Activated T-helper 1 cell treated with anti-CD3 and anti-CD28 coated beads, Interleukin-12 subunit alpha, Interleukin-12 subunit beta, Interleukin-2, Interleukin-4 antibody, amounts not matched to agents 30 ng/mL and 10 ng/mL and 1 ng/mL, durations not matched to agents 14 hours and 24 hours and 36 hours (primary cell): ENCODE data around the gene FGD6. TPM values are rescaled to one million over a fixed set of nuclear protein-coding genes. Genes with fewer than 3 reads are reported as not detected.
A peak's percentile ranks its signal among the peaks of the same experiment; 100 is the strongest.

Source experiments
- DNase-seq: peaks from one replicate; pipeline ENCODE4 v3.0.0; 2021; ENCODE audit warnings: low spot score
- H3K27ac Mint-ChIP-seq: one replicate; pipeline ENCODE4 v1.8.0; 2021; ENCODE audit warnings: mild to moderate bottlenecking, mixed read lengths
- H3K27me3 Mint-ChIP-seq: one replicate; pipeline ENCODE4 v1.8.0; 2022; ENCODE audit warnings: mild to moderate bottlenecking, moderate library complexity, mixed read lengths; ENCODE audit not compliant: insufficient read depth
- H3K36me3 Mint-ChIP-seq: one replicate; pipeline ENCODE4 v1.8.0; 2021; ENCODE audit warnings: low read depth, mixed read lengths
- H3K4me1 Mint-ChIP-seq: one replicate; pipeline ENCODE4 v1.8.0; 2021; ENCODE audit warnings: low read depth, mixed read lengths
- H3K4me3 Mint-ChIP-seq: one replicate; pipeline ENCODE4 v1.8.0; 2021; ENCODE audit warnings: mild to moderate bottlenecking, moderate library complexity, mixed read lengths
- H3K9me3 Mint-ChIP-seq: one replicate; pipeline ENCODE4 v1.8.0; 2021; ENCODE audit warnings: mixed read lengths
- intact Hi-C: fragments of 100-400 bp; cut with micrococcal nuclease; formaldehyde crosslinking; loops from one replicate; pipeline ENCODE4 v1.15.1; 2024
- total RNA-seq: library from RNA; stranded (reverse); gene quantifications from 2 replicates; pipeline ENCODE4 v1.2.3, GENCODE V29; 2022

FGD6 gene
- total RNA-seq, 1 donor from 2014 or later = 0.86 TPM

GRCh38 chr12:95228617-95229016 lies 11.3 kb upstream of the FGD6 start:
- Mint-ChIP-seq H3K27ac (no peak overlapping the region), H3K4me3 (no peak overlapping the region), H3K4me1 (peaks cover 15% of the 10 kb centered on the region), H3K27me3 (no peaks in the 10 kb centered on the region), H3K9me3 (no peaks in the 10 kb centered on the region), H3K36me3 (peaks cover 14% of the 10 kb centered on the region)
- DNase-seq = no peak
- intact Hi-C loops = no loop called here

- Mint-ChIP-seq H3K27ac (no peak overlapping the region), H3K36me3 (peaks cover 14% of the 10 kb centered on the region), H3K4me3 (no peak overlapping the region)
These were observed 10.6 kb upstream of the FGD6 start for GRCh38 chr12:95227818-95228356.

GRCh38 chr12:95225645-95226212 lies 8.5 kb upstream of the FGD6 start:
- Mint-ChIP-seq H3K9me3 (no peaks in the 10 kb centered on the region), H3K27me3 (no peaks in the 10 kb centered on the region), H3K36me3 (peaks cover 17% of the 10 kb centered on the region), H3K4me1 (peaks cover 15% of the 10 kb centered on the region), H3K4me3 (no peak overlapping the region), H3K27ac (no peak overlapping the region)
- no peak for DNase-seq
- intact Hi-C loops = no loop called here

More at GRCh38 chr12:95227818-95228356, 10.6 kb upstream of the FGD6 start:
- Mint-ChIP-seq H3K9me3 (no peaks in the 10 kb centered on the region), H3K4me1 (peaks cover 15% of the 10 kb centered on the region), H3K27me3 (no peaks in the 10 kb centered on the region)
- DNase-seq = no peak
- intact Hi-C loops = no loop called here

DNA sequence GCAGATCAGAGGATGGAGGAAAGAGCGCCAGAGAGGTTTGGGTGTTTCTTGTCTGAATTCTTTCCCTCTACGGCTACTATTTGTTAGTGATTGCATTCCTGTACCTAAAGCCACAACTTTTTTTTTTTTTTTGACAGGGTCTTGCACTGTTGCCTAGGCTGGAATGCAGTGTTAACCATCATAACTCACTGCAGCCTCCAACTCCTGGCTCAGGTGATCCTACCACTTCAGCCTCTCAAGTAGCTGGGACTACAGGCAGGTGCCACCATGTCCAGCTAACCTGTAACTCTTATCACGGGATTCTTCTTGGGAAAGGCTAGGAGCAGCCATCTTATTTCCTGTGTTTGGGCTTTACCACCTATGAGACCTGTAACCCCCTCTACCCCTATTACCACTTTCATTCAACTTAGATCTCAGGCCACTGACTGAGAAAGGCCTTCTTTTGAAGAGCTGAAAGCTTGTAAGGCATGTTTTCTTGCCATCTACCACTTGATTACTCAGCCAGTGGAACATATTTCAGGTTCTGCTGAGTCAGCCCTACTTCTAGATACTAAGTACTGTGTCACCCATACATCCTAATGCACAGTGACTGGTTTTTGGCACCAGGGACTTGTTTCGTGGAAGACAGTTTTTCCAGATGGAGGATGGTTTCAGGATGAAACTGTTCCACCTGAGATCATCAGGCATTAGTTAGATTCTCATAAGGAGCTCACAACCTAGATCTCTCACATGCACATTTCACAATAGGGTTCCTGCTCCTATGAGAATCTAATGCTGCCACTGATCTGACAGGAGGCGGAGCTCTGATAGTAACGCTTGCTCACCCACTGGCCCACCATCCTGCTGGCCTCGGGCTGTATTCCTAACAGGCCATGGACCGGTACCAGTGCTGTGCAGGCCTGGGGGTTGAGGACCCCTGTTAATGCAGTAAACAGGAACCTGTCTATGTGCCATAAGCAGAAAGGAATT lies 7.2 kb upstream of the FGD6 start:
- Mint-ChIP-seq H3K4me1 (peaks cover 26% of the 10 kb centered on the region), H3K27ac (peak overlapping the region; percentile 7), H3K4me3 (no peak overlapping the region), H3K27me3 (no peaks in the 10 kb centered on the region), H3K36me3 (peaks cover 19% of the 10 kb centered on the region), H3K9me3 (no peaks in the 10 kb centered on the region)
- DNase-seq = no peak
- intact Hi-C loops = no loop called here

DNA sequence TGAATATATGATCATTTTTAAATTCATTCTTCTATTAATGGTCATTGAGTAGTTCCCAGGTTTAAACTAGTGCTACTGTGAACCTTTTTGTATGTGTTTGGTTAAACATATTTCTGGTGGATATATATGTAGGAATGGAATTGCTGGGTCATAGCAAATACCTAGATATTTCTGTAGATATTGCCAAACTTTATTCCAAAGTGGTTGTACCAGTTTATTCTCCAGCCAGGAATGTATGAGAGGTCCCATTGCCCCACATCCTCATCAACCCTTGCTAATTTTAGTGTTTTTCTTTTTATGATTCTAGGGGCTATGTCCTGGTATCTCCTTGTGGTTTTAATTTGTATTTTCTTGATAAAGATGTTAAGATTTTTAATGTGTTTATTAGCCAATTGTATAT lies 3.5 kb upstream of the FGD6 start:
- peaks cover 16% of the 10 kb centered on the region for H3K36me3 Mint-ChIP-seq
- no peak for DNase-seq
- peaks cover 41% of the 10 kb centered on the region for H3K4me1 Mint-ChIP-seq
- no peaks in the 10 kb centered on the region for H3K9me3 Mint-ChIP-seq
- peak overlapping the region; percentile 9 for H3K4me3 Mint-ChIP-seq
- intact Hi-C loops = no loop called here
- H3K27ac Mint-ChIP-seq = no peak overlapping the region
- peaks cover 4% of the 10 kb centered on the region for H3K27me3 Mint-ChIP-seq

- no peak overlapping the region for H3K27ac Mint-ChIP-seq
- intact Hi-C loops = no loop called here
These were observed 2.9 kb upstream of the FGD6 start for GRCh38 chr12:95220190-95220589.

GRCh38 chr12:95218150-95219133 lies 1.2 kb upstream of the FGD6 start:
- peaks cover 8% of the 10 kb centered on the region for H3K36me3 Mint-ChIP-seq
- peaks cover 37% of the 10 kb centered on the region for H3K4me1 Mint-ChIP-seq
- intact Hi-C loops = loop anchor here (1.0 to 10.0 kb wide), 8 partner anchors 116 to 1689 kb away; partner anchors contain the start of genes AMDHD1, CCDC38 and NEDD1
- H3K27me3 Mint-ChIP-seq = peaks cover 7% of the 10 kb centered on the region
- no peaks in the 10 kb centered on the region for H3K9me3 Mint-ChIP-seq
- peak overlapping the region; percentile 97 for H3K4me3 Mint-ChIP-seq
- H3K27ac Mint-ChIP-seq = peak overlapping the region; percentile 98
- DNase-seq = peak; percentile 33

More at GRCh38 chr12:95220190-95220589, 2.9 kb upstream of the FGD6 start:
- DNase-seq = no peak
- H3K36me3 Mint-ChIP-seq = peaks cover 16% of the 10 kb centered on the region
- peak overlapping the region; percentile 15 for H3K4me3 Mint-ChIP-seq
- no peaks in the 10 kb centered on the region for H3K9me3 Mint-ChIP-seq
- peaks cover 4% of the 10 kb centered on the region for H3K27me3 Mint-ChIP-seq
- H3K4me1 Mint-ChIP-seq = peaks cover 45% of the 10 kb centered on the region

- H3K27ac Mint-ChIP-seq = peak overlapping the region; percentile 66
- intact Hi-C loops = loop anchor here (1.0 to 10.0 kb wide), 14 partner anchors 100 to 1690 kb away; partner anchors contain the start of genes METAP2, NDUFA12, NEDD1 and NR2C1
These were observed 423 bp downstream of the FGD6 start for GRCh38 chr12:95216711-95217376.

GRCh38 chr12:95215949-95216348 lies 1.3 kb downstream of the FGD6 start:
- Mint-ChIP-seq H3K4me3 (peak overlapping the region; percentile 97), H3K27ac (no peak overlapping the region), H3K27me3 (peaks cover 9% of the 10 kb centered on the region), H3K9me3 (no peaks in the 10 kb centered on the region), H3K4me1 (peaks cover 37% of the 10 kb centered on the region), H3K36me3 (peaks cover 6% of the 10 kb centered on the region)
- DNase-seq = no peak
- intact Hi-C loops = loop anchor here (2.0 to 10.0 kb wide), 7 partner anchors 274 to 1691 kb away; partner anchors contain the start of genes NEDD1 and SNRPF

More at GRCh38 chr12:95216711-95217376, 423 bp downstream of the FGD6 start:
- peaks cover 9% of the 10 kb centered on the region for H3K27me3 Mint-ChIP-seq
- no peak for DNase-seq
- H3K36me3 Mint-ChIP-seq = peaks cover 6% of the 10 kb centered on the region
- no peaks in the 10 kb centered on the region for H3K9me3 Mint-ChIP-seq
- H3K4me3 Mint-ChIP-seq = peak overlapping the region; percentile 97
- H3K4me1 Mint-ChIP-seq = peaks cover 37% of the 10 kb centered on the region

DNA sequence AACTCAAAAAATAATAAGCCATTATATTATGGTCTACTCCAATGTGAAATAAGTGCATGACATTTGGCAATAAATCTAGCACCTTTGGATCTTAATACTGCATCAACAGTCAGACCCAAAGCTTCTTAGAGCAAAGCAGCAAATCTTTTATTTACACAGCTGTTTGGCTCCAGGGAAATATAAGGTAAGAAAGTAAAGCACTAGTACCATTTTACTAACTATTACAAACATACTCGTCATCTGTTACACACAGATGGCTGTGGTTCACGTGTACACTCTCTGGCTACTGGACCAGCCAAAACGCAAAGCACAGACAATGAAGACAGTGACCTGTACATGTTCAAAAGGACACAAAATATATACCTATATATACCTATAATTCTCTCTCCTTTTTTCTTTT lies 2.8 kb downstream of the FGD6 start:
- peaks cover 11% of the 10 kb centered on the region for H3K27me3 Mint-ChIP-seq
- no peak overlapping the region for H3K4me3 Mint-ChIP-seq
- intact Hi-C loops = loop anchor here (10.0 kb wide), 2 partner anchors 1010 to 1300 kb away; no protein-coding TSS in a partner anchor
- peaks cover 25% of the 10 kb centered on the region for H3K4me1 Mint-ChIP-seq
- H3K9me3 Mint-ChIP-seq = no peaks in the 10 kb centered on the region
- H3K27ac Mint-ChIP-seq = no peak overlapping the region
- no peak for DNase-seq
- peaks cover 3% of the 10 kb centered on the region for H3K36me3 Mint-ChIP-seq

GRCh38 chr12:95213928-95214327 lies 3.3 kb downstream of the FGD6 start:
- H3K27me3 Mint-ChIP-seq = peaks cover 15% of the 10 kb centered on the region

More at GRCh38 chr12:95213928-95214327, 3.3 kb downstream of the FGD6 start:
- Mint-ChIP-seq H3K4me3 (no peak overlapping the region), H3K27ac (no peak overlapping the region), H3K36me3 (peaks cover 3% of the 10 kb centered on the region), H3K4me1 (peaks cover 21% of the 10 kb centered on the region), H3K9me3 (no peaks in the 10 kb centered on the region)
- intact Hi-C loops = loop anchor here (10.0 kb wide), 2 partner anchors 1009 to 1301 kb away; no protein-coding TSS in a partner anchor
- no peak for DNase-seq
